T-helper 1 cell treated with Interleukin-12 subunit alpha and Interleukin-12 subunit beta and Interleukin-4 antibody, amounts not matched to agents 30 ng/mL and 1 ng/mL, for 36 hours (primary cell): ENCODE data around the gene GGT5. TPM values are rescaled to one million over a fixed set of nuclear protein-coding genes. Genes with fewer than 3 reads are reported as not detected.

Experiments
- intact Hi-C: fragments of 100-400 bp; cut with micrococcal nuclease; formaldehyde crosslinking; loops from one replicate; pipeline ENCODE4 v1.15.1; 2024
- total RNA-seq: library from RNA; stranded (reverse); gene quantifications from 2 replicates; pipeline ENCODE4 v1.2.3, GENCODE V29; 2022

The GGT5 gene
- total RNA-seq, 1 donor from 2014 or later, result 0.32 TPM

- intact Hi-C loops, result no loop called here
These were observed 73.1 kb downstream of the GGT5 start for GRCh38 chr22:24171822-24172221.

GRCh38 chr22:24170632-24171031 lies 74.2 kb downstream of the GGT5 start:
- intact Hi-C loops, result no loop called here

GRCh38 chr22:24170188-24170587 lies 74.7 kb downstream of the GGT5 start:
- intact Hi-C loops, result no loop called here

Other genes starting within 250 kb of the GGT5 start
- gene GSTT4, start 239.6 kb downstream of the GGT5 start, total RNA-seq, result not detected in 2 replicates
- 122 and 127 TPM in 2 replicates for gene CABIN1, start 233.8 kb downstream of the GGT5 start, total RNA-seq
- gene SUSD2, start 63.6 kb downstream of the GGT5 start, total RNA-seq, result 1.2 and 1.6 TPM in 2 replicates
- gene SPECC1L, start 25.7 kb upstream of the GGT5 start, total RNA-seq, result 48.9 and 53.1 TPM in 2 replicates
- gene ADORA2A, start 182.5 kb upstream of the GGT5 start, total RNA-seq, result 19.7 and 22.2 TPM in 2 replicates